HL-60/S4 (cell line): Measurements from ENCODE around the gene ARHGEF1.

Source experiments
- in situ Hi-C: fragments of 300-500 bp; cut with MboI; formaldehyde crosslinking; loops from 2 replicates; pipeline ENCODE4 v1.14.3; 2022; ENCODE audit warnings: low sequenced_read_pairs

The ARHGEF1 gene

GRCh38 chr19:41882568-41883462, at the start of gene ARHGEF1:
Gene ARHGEF1 (plus strand): TSS chr19:41883184. CDS start chr19:41888083, 4,899 bp downstream.
- in situ Hi-C loops: no loop called here

GRCh38 chr19:41837981-41838708, 44.8 kb upstream of the ARHGEF1 start:
- in situ Hi-C loops: no loop called here

- in situ Hi-C loops: no loop called here
These were observed 43.8 kb upstream of the ARHGEF1 start for GRCh38 chr19:41839211-41839610.

- in situ Hi-C loops: no loop called here
These were observed 39.6 kb upstream of the ARHGEF1 start for GRCh38 chr19:41843371-41843770.

GRCh38 chr19:41844601-41845000, 38.4 kb upstream of the ARHGEF1 start, which contains the start of gene LYPD4:
Gene LYPD4 (minus strand): TSS chr19:41844683. CDS start chr19:41839285, 5,398 bp downstream.
- in situ Hi-C loops: no loop called here

- in situ Hi-C loops: no loop called here
These were observed 38.2 kb upstream of the ARHGEF1 start, which contains the start of gene DMRTC2 for GRCh38 chr19:41845001-41845050. Gene DMRTC2 (plus strand): TSS chr19:41845042. CDS start chr19:41847429, 2,387 bp downstream.

GRCh38 chr19:41845051-41845590, 37.9 kb upstream of the ARHGEF1 start:
- in situ Hi-C loops: no loop called here

GRCh38 chr19:41847351-41848105, 35.5 kb upstream of the ARHGEF1 start:
- in situ Hi-C loops: no loop called here

GRCh38 chr19:41848666-41849065, 34.3 kb upstream of the ARHGEF1 start:
- in situ Hi-C loops: no loop called here

GRCh38 chr19:41849067-41849466, 33.9 kb upstream of the ARHGEF1 start:
- in situ Hi-C loops: no loop called here

- in situ Hi-C loops: no loop called here
These were observed 32.6 kb upstream of the ARHGEF1 start for GRCh38 chr19:41850381-41850780.

- in situ Hi-C loops: no loop called here
These were observed 31.5 kb upstream of the ARHGEF1 start for GRCh38 chr19:41851456-41851855.

GRCh38 chr19:41853344-41853743, 29.6 kb upstream of the ARHGEF1 start:
- in situ Hi-C loops: no loop called here

- in situ Hi-C loops: no loop called here
These were observed 29.2 kb upstream of the ARHGEF1 start for GRCh38 chr19:41853768-41854167.

GRCh38 chr19:41859213-41859617, 23.8 kb upstream of the ARHGEF1 start:
- in situ Hi-C loops: no loop called here

- in situ Hi-C loops: loop anchor here (5.0 kb wide), 1 partner anchor 87 kb away; no protein-coding TSS in a partner anchor
These were observed 23.2 kb upstream of the ARHGEF1 start, which contains the start of gene RPS19 for GRCh38 chr19:41859618-41860418. Gene RPS19 (plus strand): TSS chr19:41860255. CDS start chr19:41860775, 520 bp downstream.

GRCh38 chr19:41860419-41861115, 22.4 kb upstream of the ARHGEF1 start:
- in situ Hi-C loops: loop anchor here (5.0 kb wide), 1 partner anchor 87 kb away; no protein-coding TSS in a partner anchor

- in situ Hi-C loops: loop anchor here (5.0 kb wide), 1 partner anchor 86 kb away; no protein-coding TSS in a partner anchor
These were observed 21.7 kb upstream of the ARHGEF1 start for GRCh38 chr19:41861116-41861768.

- in situ Hi-C loops: loop anchor here (5.0 kb wide), 1 partner anchor 85 kb away; no protein-coding TSS in a partner anchor
These were observed 21.1 kb upstream of the ARHGEF1 start for GRCh38 chr19:41861846-41862245.
